HG03045 (cell line): ENCODE data around the gene SMARCAL1.
"Not testable (repeated sequence)": the region's sequence is repeated elsewhere in the genome, so short reads cannot be mapped to it uniquely, and the experiment has no call there.

Experiments
- ATAC-seq: cut with Tn5 transposase; IDR thresholded peaks from one replicate; pipeline ENCODE4 v1.9.1; 2021; ENCODE audit warnings: mild to moderate bottlenecking, moderate library complexity; ENCODE audit not compliant: unreplicated experiment

The SMARCAL1 gene

GRCh38 chr2:216412022-216412999 lies at the start of gene SMARCAL1:
Gene SMARCAL1, plus strand, starts transcription at chr2:216412484. Its CDS starts 2,221 bp downstream, at chr2:216414705.
- ATAC-seq: peak; percentile 95

- ATAC-seq: no peak
Measured at GRCh38 chr2:216362730-216363129, 49.6 kb upstream of the SMARCAL1 start.

GRCh38 chr2:216363221-216363620 lies 49.1 kb upstream of the SMARCAL1 start:
- ATAC-seq: no peak

GRCh38 chr2:216365518-216365917 lies 46.8 kb upstream of the SMARCAL1 start:
- ATAC-seq: no peak

GRCh38 chr2:216366777-216367471 lies 45.4 kb upstream of the SMARCAL1 start:
- ATAC-seq: no peak

- no peak for ATAC-seq
Measured at GRCh38 chr2:216369821-216370220, 42.5 kb upstream of the SMARCAL1 start.

- ATAC-seq: no peak
Measured at GRCh38 chr2:216370961-216371712, 41.1 kb upstream of the SMARCAL1 start.

- ATAC-seq: no peak
Measured at GRCh38 chr2:216371721-216372702, 40.3 kb upstream of the SMARCAL1 start, which contains the start of gene MARCHF4. Gene MARCHF4, minus strand, starts transcription at chr2:216372483. Its CDS starts 2,223 bp downstream, at chr2:216370260.

GRCh38 chr2:216372761-216373291 lies 39.5 kb upstream of the SMARCAL1 start:
- ATAC-seq: no peak

GRCh38 chr2:216373896-216374295 lies 38.4 kb upstream of the SMARCAL1 start:
- no peak for ATAC-seq

GRCh38 chr2:216375286-216375685 lies 37.0 kb upstream of the SMARCAL1 start:
- no peak for ATAC-seq

- no peak for ATAC-seq
Measured at GRCh38 chr2:216379977-216380376, 32.3 kb upstream of the SMARCAL1 start.

- ATAC-seq: not testable (repeated sequence)
Measured at GRCh38 chr2:216384409-216384808, 27.9 kb upstream of the SMARCAL1 start.

GRCh38 chr2:216385478-216385877 lies 26.8 kb upstream of the SMARCAL1 start:
- ATAC-seq: no peak

- no peak for ATAC-seq
Measured at GRCh38 chr2:216387262-216387661, 25.0 kb upstream of the SMARCAL1 start.

GRCh38 chr2:216388046-216388884 lies 24.0 kb upstream of the SMARCAL1 start:
- ATAC-seq: no peak

- no peak for ATAC-seq
Measured at GRCh38 chr2:216389570-216389969, 22.7 kb upstream of the SMARCAL1 start.

GRCh38 chr2:216391401-216391800 lies 20.9 kb upstream of the SMARCAL1 start:
- ATAC-seq: no peak
